HG03439 (cell line): ENCODE results near the gene DAP3.
"Not testable (repeated sequence)": the region's sequence is repeated elsewhere in the genome, so short reads cannot be mapped to it uniquely, and the experiment has no call there.

Experiments
- ATAC-seq: cut with Tn5 transposase; IDR thresholded peaks from one replicate; pipeline ENCODE4 v1.9.1; 2021; ENCODE audit warnings: mild to moderate bottlenecking, moderate library complexity; ENCODE audit not compliant: unreplicated experiment

DAP3 gene

DNA sequence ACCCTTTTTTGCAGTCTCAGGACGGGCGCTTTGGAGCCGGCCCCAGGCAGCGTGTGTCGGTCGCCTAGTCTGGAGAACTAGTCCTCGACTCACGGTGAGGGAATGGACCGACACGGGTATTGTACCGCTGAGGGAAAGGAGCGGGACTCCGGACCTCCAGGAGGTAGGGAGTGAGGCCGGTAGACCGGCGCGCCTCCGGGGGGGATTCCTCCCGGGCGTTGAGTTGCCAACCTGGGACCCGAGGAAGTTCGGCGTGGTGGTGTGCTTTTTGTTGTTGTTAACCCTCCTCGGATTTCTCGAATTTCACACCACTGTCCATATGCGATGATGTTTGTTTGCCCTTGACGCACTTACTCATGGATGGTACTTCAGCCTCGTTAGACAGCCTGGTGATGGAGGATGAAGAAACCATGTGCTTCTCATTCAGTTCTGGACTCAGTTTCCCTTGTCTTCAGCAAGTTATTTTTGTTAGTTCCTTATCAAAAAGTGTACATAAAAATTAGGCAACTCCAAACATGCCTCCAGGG, at the start of gene DAP3:
TSS of gene DAP3 (plus strand) at position 11 of the 527 bp plus-strand sequence. CDS start 20,689 bp downstream, outside the sequence.
- ATAC-seq = peak; percentile 3

GRCh38 chr1:155640367-155640766, 48.5 kb upstream of the DAP3 start:
- no peak for ATAC-seq

DNA sequence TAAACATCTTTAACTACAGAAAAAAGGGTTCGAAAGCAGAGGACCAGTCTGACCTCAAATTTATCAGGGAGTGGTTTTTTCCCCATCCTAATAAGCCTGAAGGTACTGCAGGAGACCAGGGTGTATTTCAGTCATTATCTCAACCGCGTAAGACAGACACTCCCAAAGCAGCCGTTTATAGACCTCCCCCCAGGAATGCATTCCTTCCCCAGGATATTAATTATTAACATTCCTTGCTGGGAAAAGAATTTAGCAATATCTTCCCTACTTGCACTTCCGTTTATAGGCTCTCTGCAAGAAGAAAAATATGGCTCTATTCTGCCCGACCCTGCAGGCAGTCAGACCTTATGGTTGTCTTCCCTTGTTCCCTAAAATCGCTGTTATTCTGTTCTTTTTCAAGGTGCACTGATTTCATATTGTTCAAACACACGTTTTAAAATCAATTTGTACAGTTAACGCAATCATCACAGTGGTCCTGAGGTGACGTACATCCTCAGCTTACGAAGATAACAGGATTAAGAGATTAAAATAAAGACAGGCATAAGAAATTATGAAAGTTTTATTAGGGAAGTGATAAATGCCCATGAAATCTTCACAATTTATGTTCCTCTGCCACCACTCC, 46.2 kb upstream of the DAP3 start:
- ATAC-seq = not testable (repeated sequence)

GRCh38 chr1:155643230-155643629, 45.7 kb upstream of the DAP3 start:
- ATAC-seq = no peak

DNA sequence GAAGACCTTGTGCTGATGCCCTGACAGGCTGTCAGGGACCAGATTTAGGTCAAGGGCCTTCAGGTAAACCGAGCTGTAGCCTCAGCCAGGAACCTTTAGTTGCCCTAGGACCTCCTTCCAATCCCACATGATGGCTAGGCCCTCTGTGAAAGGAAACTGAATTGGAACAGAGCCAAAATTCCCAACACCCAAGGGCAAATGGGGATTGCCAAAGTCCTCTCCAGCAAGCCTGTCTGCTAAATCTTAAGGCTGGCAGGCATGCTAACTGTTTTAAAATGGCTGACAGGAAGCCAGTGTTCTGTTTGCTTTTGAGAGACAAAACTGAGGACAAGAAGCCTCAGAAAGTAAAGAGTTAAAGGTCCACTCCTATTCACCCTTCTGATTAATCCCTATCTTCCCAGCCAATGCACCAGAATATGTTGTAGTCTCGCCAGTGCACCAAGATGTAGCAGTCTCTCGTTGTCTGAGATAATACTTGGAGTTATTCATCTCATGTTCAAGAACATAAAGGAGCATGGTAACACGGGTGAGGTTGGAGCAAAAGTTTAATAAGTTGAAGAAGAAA, 43.8 kb upstream of the DAP3 start:
- no peak for ATAC-seq

DNA sequence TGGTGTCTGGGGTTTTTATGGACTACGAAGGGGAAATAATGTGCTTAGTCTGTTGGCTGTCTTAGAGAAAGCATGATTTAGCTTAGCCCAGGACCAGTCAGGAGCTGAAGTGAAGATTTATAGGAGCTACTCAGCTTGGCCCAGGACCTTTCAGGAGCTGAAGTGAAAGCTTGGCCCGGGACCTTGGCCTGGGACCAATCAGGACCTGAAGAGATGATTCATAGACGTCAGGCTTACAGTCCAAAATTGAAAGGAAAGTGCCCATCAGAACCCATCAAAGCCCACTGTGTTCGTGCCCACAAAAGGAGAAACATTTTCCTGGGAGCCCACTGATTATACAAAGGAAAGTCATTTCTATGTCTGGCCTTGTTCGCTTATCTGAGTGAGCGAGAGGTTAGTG, 43.2 kb upstream of the DAP3 start:
- no peak for ATAC-seq

DNA sequence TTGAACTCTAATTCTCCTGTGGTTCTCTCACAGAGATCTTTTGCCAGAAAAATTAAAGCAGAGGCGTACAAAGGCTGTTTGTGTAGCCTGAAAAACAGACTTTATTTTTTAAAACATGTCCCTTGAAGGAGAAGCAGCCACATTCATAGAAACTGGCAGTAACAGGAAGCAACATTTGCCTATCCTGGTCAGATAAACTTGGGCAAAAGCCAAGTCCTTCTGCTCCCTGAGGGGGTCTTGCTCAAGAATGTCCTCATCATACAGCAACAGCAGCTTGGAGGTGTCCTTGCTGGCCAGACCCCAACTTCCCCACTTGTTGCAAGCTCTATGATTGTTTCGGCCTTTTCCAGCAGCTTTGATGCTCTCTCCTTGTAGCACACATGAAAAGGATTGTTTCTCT, 42.6 kb upstream of the DAP3 start:
- ATAC-seq = no peak

DNA sequence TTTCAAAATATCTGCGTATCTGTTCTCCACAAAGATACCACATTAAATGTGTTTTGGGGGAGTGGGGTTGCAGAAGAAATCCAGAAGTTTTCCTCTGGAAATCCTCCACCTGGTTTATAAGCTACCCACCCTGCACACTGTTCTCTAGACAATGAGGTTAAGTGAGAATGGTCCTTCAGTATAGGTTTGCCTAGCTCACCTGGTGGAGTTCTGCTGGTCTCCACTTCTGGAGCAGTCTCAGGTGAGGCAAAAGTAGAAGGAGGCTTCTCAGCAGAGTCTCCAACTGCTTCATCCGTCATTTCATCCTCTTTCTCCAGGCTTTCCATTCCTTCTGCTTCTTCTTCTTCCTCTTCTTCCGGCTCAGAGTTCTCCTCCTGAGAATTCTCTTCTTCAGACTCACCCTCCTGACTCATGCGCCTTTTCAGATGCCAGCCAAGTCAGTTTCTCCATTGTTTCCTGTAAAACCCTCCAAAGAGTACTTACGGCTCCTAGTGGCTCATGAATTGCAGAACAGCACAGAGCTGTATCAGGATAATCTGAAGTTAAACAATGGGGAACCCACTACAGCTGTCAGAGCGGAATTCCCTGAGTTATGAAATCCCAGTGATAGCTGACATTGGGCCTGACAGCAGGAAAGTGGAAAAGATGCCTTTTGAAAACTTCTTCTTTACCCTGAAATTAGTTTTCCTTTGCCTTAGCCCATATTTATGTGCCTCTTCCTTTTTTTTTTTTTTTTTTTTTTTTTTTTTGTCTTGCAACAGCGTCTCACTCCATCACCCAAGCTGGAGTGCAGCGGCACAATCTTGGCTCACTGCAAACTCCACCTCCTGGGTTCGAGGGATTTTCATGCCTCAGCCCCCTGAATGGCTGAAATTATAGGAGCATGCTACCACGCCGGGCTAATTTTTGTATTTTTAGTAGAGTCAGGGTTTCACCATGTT, 40.4 kb upstream of the DAP3 start:
- ATAC-seq = no peak

- no peak for ATAC-seq
These were observed 39.2 kb upstream of the DAP3 start for GRCh38 chr1:155649676-155650075.

- ATAC-seq = no peak
These were observed 38.6 kb upstream of the DAP3 start for GRCh38 chr1:155650231-155650757.

GRCh38 chr1:155651861-155652661, 36.8 kb upstream of the DAP3 start:
- ATAC-seq = no peak

GRCh38 chr1:155652951-155653350, 35.9 kb upstream of the DAP3 start:
- no peak for ATAC-seq

DNA sequence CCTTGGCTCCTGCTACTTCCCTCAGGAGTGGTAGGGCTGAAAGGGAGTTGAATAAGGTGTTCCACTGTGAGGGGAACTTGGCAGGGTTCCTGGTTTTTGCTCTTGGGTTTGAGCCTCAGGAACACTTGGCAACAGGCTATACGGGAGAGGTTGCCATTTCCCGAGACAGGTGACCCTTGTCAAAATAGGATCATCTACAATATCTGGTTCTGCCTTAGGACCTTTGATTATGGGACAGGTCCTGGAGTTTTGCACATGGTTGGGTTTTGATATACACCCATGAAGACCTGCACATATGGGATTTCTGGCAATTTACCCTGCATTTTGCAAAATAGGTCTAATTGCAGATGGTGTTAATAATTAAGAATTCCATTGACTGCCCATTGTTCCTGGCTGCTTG, 31.4 kb upstream of the DAP3 start:
- ATAC-seq = no peak

- not testable (repeated sequence) for ATAC-seq
These were observed 27.7 kb upstream of the DAP3 start for GRCh38 chr1:155661239-155661638.

DNA sequence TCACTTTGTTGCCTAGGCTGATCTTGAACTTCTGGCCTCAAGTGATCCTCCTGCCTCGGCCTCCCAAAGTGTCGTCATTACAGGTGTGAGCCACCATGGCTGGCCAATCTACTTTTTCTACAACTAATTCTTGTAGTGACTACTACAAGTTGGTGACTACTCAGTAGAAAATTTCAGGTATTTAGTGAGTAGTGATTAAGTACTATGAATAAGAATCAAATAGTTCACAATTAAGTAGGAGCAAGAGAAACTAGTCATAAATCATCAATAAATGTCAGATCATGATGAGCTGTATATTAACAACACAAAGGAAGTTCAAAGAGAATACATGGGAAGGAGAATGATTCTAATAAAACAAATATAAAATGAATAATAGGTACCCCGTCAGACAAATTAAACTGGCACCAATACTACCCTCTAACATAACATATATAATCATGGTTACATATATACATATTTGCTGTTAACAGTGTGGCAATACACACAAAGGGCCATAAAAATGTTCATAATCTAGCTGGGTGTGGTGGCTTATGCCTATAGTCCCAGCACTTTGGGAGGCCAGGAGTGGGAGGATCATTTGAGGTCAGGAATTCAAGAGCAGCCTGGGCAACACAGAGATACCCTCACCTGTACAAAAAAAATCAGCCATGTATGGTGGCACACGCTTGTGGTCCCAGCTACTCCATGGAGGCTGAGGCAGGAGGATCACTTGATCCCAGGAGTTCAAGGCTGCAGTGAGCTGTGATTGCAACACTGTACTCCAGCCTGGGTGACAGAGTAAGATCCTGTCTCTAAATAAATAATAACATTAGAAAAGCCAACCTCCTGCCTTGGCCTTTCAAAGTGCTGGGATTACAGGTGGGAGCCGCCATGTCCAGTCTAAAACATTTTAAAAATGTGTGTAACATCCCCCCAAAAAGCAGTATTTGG, 19.4 kb upstream of the DAP3 start:
- ATAC-seq = no peak

- ATAC-seq = no peak
These were observed 17.1 kb upstream of the DAP3 start for GRCh38 chr1:155671750-155672149.

- no peak for ATAC-seq
These were observed 15.9 kb upstream of the DAP3 start for GRCh38 chr1:155673003-155673402.

- no peak for ATAC-seq
These were observed 10.9 kb upstream of the DAP3 start for GRCh38 chr1:155678027-155678426.

GRCh38 chr1:155678992-155679391, 9.9 kb upstream of the DAP3 start:
- not testable (repeated sequence) for ATAC-seq
